ENCODE results near the gene SLCO3A1.

GRCh38 chr15:91909111-91909510 is 55.6 kb downstream of the SLCO3A1 start:
- TF ChIP-seq POLR2AphosphoS5 (IDR thresholded peaks at IDR 0.05) (no peak), CTCF (IDR thresholded peaks at IDR 0.05) (no peak)

Measured in transverse colon (tissue), 4 donors.